ENCODE measurements around the gene COL27A1.

Gene COL27A1

DNA sequence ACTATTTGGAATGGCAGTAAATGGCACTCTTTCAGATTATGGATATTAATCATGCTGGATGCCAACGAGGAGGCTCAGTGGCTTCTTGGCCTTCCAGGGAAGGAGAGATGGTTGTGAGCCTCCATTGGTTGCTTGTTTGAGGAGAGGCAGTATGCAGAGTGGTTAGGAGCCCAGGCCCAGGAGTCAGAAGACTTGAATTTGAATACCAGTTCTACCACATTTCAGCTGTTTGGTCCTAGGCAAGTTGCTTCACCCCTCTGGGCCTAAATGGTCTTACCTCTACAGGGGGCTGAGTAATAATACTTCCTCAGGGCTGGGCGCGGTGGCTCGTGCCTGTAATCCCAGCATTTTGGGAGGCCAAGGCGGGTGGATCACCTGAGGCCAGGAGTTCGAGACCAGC, 52.5 kb downstream of the COL27A1 start:
- no peak for DNase-seq

DNA sequence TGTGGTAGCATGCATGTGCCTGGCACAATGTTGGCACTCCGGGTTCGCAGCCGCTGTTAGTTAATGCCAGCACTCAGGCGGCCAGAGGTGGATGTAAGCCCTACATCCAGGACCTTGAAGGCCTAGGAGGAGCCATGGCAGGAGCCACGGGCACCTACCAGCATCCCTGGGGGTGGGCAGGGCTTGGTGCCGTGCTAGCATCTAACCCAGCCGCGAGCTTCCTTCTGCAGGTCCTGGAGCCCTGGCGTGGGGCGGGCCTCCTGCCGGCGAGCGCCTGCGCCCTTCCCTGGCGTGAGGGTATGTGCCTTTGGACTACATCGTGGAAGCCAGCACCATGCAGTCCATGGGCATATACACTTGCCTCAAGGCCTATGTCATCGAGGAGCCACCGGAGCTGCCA, 53.8 kb downstream of the COL27A1 start:
- DNase-seq = no peak

DNA sequence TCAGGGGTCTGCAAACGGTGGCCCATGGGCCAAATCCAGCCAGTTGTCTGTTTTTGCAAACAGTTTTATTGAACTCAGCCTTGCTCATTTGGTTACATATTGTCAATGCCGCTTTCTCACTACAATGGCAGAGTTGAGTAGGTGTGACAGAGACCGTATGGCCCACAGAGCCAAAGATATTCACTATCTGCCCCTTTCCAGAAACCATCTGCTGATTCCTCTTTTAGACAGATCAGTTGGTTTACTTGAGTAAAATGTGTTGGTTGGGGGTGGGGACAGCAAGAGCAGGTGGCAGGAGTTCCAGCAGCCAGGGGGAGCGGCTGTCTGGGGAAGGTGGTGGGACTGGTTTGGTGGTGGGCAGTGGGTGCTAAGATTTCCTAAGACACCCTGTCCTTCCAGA, 54.8 kb downstream of the COL27A1 start:
- no peak for DNase-seq

DNA sequence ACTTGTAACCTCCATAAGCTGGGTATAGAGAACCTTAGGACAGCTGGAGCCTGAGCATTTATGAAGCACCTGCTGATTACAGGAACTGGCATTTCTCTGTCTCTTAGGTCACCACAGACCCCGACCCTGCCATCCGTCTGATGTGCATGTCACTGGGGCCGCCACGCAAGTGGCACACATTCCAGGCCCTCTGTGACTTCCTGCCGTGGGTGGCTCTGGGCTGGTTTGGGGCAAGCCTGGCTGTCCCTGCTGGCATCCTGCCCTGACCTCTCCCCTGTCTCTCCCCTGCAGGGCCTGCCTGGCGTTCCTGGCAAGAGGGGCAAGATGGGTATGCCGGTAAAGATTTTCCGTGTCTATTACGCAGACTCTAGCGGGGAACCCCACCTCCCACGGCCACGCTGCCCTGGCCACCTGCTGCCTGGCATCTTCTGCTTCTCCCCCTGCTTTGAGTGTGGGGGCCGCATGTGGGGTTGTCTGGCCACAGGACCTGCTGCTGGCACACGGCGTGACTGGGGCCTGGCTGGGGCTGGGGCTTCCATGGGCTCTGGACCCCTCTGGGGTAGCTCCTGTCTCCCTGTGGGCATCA, 55.4 kb downstream of the COL27A1 start:
- DNase-seq = no peak

DNA sequence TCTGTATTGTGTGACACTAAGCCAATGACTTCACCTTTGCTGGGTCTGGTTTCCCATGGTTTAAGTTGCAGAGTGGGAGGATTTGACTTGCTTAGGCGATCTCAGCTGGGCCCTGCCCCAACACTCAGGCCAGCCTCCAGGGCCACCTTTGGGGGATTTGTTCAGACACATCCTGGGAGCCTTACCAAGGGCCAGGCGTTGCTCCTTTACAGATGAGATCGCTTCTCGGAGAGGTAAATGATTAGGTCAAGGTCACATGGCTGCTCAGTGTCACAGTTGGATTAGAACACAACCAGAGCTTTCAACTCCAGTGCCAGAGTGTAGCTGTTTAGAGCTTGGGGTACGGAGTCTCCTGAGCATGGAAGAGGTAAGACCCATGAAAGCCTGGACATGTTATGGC, 57.5 kb downstream of the COL27A1 start:
- no peak for DNase-seq

DNA sequence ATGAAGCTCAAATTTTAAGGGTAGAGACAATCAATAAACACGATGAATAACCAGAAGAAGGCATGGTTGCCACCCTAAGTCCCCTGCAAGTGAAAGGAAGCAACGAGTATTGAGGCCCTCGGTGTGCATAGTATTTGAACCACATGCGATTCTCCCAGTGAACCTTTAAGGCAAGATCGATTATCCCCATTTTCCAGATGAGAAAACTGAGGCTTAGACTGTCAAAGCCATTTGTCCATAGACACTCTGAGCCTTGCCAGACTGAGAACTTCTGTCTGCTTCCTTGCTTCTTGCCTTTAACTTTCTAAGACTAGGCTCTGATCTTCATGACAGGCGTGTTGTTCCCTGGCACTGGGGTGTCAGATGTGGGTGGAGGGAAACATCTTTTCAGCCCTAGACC, 58.2 kb downstream of the COL27A1 start:
- DNase-seq = no peak

DNA sequence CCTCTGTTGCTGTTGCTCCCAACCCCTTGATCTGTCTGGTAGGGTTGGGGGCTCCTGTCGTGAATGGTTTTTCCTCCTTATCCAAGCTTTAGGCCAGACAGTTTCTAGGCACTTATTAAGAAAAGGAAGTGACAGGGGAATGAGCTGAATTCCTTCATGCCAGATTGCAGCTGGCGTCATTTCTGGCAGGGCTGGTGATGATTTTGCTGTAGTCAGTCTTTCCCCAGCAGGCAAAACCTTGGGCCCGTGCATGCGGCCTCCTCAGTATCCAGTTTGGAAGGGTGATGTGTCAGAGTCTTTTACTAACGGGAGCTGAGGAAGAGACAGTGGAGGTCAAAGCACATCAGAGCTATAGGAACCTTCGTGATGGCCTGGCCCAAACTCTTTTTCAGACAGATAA, 58.8 kb downstream of the COL27A1 start:
- DNase-seq = no peak

DNA sequence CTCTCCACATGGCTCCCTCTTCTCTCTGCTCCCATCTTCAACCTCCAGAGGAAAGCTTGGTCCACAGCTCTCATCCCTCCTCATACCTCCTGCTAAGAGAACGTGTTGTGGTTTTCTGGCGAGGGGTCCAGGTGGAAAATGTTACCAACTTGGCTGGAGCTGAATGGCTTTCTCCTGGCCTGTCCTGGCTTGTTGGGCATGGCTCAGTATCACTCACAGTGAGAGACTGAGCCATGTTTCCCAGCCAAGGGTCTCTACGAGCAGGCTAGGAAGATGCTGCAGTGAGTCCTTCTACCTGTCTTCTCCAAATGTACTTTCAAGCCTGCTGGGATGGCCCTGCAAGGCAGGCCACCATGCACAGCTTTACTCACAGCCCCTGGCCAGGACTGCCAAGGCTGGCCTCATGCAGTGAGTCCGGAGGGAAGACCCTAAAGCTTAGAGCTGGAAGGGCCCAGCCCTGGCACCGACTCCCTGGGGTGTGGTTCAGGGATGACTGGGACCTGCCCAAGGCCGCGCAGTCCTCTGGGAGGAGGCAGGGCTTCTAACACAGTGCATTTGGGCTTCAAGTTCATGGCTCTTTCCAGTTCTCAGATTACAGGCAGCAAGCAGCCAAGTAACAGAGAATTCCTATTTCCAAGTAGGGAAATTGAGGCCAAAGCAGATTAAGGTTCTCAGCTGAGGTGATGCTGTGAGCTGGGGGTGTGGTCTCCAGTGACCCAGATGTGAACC, 59.5 kb downstream of the COL27A1 start:
- DNase-seq = no peak

DNA sequence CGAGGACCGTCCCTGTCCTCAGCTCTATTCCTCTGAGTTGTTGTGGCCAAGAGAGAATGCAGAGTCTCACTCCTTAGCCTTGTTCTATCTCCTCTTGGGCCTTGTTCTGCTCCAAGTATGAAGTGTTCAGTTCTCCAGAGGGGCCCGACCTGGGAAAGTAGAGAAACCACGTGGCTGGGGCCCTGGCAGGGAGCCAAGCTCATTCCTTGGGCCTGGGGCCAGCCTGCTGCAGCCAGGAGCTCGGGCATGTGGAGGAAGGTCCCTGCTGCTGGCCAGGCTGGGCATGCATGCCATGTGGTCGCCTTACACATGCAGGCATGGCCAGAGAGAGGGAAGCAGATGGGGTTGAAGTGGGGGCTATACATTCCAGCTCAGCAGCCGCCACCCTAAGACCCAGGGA, 60.7 kb downstream of the COL27A1 start:
- DNase-seq = no peak

DNA sequence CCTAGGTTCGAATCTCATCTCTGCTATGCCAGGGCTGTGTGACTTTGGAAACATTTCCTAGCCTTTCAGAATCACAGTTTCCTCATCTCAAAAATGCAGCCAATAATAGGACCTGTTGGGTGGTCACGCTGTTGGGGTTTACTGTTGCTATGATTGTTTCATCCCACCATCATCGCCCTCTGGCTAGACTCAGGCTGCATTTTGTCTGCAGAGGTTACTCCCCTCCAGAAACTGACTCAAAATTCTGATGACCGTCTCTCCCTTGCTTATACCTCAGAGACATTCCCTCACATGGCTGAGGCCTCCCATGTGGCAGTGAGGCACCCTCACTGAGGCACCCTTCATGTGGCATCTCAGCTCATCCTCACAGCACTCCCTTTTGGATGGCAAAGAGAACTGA, 61.6 kb downstream of the COL27A1 start:
- DNase-seq = no peak

DNA sequence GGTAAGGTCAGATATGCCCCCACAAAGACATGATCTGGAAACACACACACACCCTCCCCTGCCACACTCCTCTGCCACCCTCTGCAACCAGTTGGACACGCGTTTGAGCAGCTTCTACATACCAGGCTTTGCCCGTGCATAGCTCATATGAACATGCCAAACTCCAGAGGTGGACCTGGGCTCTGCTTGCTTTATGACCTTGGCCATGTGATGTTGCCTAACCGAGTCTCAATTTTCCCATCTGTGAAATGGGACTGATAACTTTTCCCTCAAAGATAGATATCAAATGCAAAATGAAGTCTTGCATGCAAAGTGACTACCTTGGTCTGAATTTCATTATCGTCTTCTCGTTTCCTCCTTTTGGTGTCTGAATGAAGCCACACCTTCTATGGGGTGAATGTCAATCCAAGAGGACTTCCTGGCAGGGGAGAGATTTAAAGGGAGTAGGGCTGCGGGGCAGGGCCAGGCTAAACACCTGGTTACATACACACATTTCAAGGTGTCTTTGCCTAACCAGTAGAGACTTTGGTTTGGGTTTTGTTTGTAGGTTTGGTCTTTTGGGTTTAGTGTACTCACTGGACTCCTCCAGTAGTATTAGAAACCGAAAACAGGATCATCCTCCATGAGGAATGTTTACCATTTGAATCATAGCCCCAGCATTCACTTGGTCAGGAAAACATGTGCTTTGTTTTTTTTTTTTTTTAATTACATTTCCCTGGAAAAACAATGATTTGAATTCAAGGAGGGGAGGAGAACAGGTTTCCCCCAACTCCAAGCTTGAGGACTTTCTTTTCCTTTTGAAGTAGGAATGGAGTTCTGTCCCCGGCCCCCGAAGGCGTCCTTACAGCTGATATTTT, 63.2 kb downstream of the COL27A1 start:
- no peak for DNase-seq

DNA sequence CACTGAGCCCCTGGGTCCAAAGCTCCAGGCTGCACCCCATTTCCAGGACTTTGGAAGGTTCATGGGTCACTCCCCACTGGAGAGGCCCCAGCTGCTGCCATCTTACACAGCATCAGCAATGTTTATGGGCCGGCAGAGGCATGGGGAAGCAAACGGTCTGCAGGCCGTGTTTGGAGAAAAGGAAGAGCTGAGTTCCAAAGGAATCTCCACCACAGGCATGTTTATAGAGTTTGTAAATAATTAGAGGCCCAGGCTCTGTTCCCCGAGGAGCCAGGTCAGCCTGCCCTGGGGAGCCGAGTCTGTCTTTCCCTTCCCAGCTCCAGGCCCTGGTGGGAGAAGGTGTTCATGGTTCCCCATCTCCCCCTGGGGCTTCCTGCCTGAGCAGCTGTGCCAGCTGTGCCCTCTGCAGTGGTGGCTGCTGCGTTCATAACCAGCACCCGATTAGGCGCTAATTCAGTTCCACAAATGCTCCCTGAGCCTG, 64.8 kb downstream of the COL27A1 start:
- DNase-seq = no peak

DNA sequence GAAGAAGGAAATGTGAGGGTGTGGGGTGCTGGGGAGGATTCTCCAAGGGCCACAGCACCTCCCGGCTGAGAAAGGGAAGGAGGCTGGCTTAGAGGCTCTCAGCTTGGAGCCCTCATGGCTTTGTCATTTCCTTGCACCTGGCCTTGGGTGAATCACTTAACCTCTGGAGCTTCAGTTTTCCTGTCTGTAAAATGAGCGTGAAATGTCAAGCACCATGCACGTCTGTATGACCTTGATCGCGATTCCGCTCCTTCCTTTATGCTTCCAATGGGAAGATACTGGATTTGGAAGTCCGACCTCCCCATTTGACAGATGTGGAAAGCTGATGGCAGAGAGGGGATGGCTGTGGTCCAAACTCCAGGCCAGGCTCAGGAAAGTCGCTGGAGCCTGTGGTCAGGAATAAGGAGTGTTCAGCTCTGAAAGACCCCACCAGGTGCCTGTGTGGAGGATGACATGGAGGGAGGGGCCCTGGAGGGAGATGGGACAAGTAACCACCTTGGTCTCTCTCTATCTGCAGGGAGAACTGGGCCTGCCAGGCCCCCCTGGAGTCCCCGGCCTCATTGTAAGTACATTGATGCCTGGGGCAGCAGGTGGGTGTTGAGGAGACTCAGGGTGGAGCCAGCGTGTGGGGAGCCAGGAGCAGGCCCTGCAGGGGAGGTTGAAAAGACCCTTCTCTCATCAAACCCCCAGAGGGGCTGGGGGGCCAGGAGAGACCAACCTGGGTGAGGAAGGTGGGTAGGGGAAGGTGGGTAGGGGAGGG, 66.5 kb downstream of the COL27A1 start:
- DNase-seq = no peak

DNA sequence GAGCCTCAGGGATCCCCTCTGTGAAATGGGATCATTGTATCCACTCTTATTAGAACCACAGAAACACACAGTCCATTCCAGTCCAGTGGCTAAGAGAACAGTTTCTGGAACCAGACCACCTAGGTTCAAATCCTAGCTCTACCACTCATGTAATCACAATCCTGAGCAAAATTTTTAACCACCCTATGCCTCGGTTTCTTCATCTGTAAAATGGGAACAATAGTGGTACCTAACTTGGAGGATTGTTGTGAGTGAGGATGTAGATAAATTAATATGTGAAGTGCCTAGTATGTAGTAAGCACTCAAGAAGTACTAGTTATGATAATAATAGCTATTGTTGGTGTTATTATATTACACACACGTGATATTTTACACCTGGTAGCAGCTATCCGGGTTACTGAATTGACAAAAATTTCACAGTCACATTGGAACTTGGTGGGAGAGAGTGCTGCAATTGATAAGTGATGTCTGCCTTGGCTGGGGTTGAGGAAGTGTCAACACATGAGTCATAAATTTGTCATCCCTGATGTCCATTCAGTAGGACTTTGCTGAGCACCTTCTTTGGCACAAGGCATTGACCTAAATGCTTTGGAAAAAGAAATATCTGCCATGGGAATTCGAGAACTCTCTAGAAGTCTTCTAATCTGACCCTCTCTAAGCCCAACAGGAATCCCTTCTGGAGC, 68.4 kb downstream of the COL27A1 start:
- DNase-seq = no peak

DNA sequence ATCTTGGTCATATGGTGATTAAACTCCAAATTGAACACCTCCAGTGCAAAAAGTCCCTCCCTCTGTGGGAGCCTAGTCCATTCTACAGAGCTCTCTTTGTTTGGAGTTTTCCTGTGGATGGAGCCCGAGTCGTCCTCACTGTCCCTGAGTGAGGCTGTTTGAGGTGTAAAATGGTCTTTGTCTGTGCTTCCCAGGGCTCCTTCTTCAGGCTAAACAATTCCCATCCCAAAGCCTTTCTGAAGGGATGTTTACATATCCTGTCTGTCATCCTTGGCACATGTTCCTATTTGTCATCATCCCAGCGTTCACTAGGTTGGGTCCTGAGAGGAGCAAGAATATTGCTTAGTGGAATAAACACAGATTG, 68.9 kb downstream of the COL27A1 start:
- DNase-seq = no peak

DNA sequence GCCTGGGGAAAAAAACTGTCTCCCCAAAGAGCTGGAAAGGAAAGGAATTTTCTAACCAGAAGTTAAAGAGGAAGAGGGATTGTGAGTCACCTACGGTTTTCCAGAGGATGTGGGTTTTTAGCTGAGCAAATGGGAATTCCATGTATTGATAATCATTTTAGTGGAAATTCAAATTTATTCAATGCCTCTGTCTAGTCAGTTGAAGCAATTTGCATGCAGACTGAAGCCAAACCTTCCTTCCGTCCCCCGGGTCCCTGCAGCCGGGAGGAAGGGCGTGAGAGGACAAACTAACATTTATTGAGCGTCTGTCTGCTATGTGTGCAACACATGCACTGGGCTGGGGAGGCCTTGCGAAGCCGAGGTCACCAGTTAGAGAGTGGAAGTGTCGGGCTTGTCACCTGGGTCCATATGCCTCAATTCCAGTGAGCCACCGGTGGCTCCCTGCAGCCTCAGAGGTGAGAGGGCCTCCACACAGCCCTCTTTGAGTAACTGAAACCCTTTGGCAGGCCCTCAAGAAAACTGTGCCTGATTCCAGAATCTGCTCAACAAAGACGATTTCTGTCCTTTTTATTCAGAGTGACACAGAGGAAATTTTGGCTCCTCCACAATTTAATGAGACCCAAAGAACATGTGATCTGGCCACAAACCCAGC, 70.3 kb downstream of the COL27A1 start:
- no peak for DNase-seq

DNA sequence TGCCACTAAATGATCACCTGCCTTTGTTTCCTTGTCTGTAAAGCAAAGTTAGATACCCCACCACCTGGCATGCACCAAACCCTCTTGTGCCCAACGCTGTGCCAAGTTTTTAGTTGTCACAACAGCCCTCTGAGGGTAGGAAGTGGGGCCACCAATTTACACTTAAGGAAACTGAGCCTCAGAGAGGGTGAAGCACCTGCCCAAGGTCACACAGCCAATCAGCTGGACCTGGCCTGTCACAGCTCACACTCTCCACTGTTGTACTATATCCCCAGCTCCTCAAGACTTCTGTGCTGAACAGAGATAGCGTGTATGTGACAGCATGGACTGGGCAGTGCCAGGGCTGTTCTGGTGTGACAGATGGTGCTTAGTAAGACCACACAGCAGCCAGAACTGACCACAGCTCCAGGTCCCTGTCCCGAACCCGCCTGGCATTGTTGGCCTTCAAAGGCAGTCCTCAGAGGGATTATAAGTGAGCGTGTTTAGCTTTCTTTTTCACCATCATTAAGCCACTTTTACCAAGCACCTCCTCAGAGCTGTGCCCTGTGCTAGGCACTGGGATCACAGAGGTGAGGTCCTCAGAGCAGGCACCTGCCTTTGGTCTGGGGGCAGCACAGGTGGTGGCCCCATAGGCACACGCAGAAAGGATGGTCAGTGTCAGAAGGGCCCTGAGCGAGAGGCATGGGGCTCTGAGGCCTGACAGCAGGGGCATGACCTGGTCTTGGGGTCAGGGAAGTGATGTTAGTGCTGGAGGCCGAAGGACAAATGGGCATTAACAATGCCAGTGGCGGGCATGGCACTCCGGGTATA, 71.1 kb downstream of the COL27A1 start:
- DNase-seq = no peak

DNA sequence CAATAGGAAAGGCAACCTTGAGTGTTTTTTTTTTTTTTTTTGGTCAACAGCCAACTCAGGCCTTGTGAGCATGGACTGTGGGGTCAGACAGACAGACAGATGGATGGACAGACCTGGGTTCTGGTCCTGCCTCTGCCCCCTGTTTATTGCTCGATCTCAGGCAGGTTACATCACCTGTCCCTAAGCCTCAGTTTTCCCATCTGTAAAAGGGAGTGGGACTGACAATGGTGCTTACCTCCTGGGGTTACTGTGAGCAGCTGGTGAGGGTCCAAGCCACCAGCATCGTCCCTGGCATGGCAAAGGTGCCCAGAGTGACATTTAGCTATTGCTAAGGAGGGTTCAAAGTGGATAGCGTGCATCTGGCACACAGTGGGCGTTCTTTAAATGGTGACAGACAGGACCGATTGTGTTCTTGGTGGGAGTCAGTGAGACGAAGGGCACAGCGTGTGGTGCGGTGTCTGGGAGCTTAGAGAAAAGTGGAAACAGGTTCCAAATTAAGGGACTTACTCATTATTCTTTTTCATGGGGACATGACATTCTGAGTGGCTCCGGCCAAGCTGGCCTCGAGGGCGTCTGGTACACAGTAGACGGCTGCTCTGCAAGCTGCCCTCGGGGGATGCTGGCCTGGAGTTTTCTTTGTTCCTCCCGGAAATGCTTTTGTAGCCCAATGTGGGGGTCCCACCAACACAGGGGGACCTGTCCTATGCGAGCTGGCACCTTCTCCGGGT, 72.1 kb downstream of the COL27A1 start:
- no peak for DNase-seq

DNA sequence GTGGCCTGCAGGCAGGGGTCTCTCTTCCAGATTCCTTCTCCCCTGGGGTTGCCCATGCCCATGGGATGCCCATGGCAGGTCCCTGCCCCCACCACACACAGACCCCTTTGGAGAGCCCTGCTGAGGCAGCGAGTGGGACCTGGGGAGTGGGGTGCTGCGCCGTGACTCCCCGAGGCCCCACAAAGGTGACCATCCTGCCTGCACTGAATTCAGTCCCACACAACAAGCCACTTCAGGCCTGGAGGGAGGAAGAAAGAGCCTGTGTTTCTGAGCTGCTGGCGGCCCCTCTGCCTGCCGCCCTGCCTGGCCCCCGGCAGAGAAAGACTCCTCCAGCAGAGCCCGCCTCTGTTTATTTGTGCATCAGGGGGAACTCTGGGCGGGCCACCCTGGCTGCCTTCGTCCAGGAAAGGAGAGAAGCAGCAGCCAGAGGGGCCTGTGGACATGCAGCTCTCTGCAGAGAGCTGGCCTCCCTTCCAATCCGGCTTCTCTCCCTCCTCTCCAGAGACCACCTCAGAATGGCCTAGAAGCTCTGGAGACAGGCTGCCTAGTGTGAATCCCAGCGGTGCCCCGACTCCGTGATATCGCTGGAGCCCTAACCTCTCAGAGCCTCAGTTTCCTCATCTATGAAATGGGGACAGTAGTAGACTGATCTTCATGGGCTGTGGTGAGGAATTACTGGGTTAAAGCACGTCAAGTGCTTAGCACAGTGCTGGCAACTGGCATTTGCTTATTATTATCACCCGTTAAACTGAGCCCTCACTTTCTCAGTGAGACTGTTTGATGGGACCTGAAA, 72.9 kb downstream of the COL27A1 start:
- no peak for DNase-seq

DNA sequence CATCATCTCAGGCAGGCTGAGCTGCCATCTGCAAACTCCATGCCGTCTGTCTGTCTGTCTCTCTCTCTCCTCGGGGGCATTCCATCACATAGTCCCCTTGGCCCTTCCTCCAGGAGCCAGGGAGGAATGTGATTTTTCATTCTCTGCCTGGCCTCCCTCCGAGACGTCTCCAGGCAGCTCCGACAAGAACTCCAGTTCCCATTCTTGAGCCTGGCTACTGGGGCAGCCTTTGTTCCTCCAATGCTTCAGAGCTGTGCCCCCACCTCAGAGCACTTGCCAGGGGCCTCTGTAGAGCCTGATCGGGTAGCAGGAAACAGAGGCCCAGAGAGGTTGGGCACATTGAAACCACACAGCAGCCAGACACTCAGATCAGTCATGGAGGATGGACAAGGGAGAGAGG, 74.0 kb downstream of the COL27A1 start:
- no peak for DNase-seq
